Loucy (cell line): ENCODE results near the gene PAX6.

Experiments used
- H2AFZ ChIP-seq: fragments of 200-600 bp; sonication (generic); 2 replicates; pipeline ENCODE4 v1.6.0; 2016; ENCODE audit warnings: antibody characterized with exemption, mild to moderate bottlenecking, low read length, moderate library complexity
- H3F3A ChIP-seq: fragments of 200-600 bp; 2 replicates; pipeline ENCODE4 v1.6.0; 2016; ENCODE audit warnings: antibody characterized with exemption, low read depth, mild to moderate bottlenecking
- H3K27me3 ChIP-seq: fragments of 200-600 bp; sonication (generic); 2 replicates; pipeline ENCODE4 v1.6.1; 2014; ENCODE audit warnings: low read length, mild to moderate bottlenecking; ENCODE audit not compliant: insufficient read depth, poor library complexity, severe bottlenecking
- H3K36me3 ChIP-seq: fragments of 200-600 bp; sonication (generic); 2 replicates; pipeline ENCODE4 v1.6.1; 2016; ENCODE audit warnings: low read length; ENCODE audit not compliant: insufficient read depth
- H3K4me1 ChIP-seq: fragments of 200-600 bp; sonication (generic); 2 replicates; pipeline ENCODE4 v1.5.1; 2014; ENCODE audit warnings: low read length, mild to moderate bottlenecking; ENCODE audit not compliant: insufficient read depth, poor library complexity, severe bottlenecking
- H3K4me2 ChIP-seq: fragments of 200-600 bp; sonication (generic); 2 replicates; pipeline ENCODE4 v1.6.0; 2014; ENCODE audit warnings: antibody characterized with exemption, low read length, low read depth, mild to moderate bottlenecking; ENCODE audit not compliant: poor library complexity, severe bottlenecking
- H3K4me3 ChIP-seq: fragments of 200-600 bp; sonication (generic); 2 replicates; pipeline ENCODE4 v1.5.1; 2014; ENCODE audit warnings: low read length, mild to moderate bottlenecking, mixed read lengths; ENCODE audit not compliant: poor library complexity, severe bottlenecking
- H3K79me2 ChIP-seq: fragments of 200-600 bp; sonication (generic); 2 replicates; pipeline ENCODE4 v1.6.1; 2014; ENCODE audit warnings: low read length; ENCODE audit not compliant: insufficient read depth
- H3K9ac ChIP-seq: fragments of 200-600 bp; sonication (generic); 2 replicates; pipeline ENCODE4 v1.6.0; 2014; ENCODE audit warnings: mild to moderate bottlenecking, low read depth, low read length, moderate library complexity; ENCODE audit not compliant: poor library complexity, severe bottlenecking
- H3K9me2 ChIP-seq: fragments of 200-600 bp; sonication (generic); replicated peaks from 2 replicates; pipeline ENCODE4 v1.6.1; 2016; ENCODE audit warnings: low read depth, low read length, mixed read lengths
- H3K9me3 ChIP-seq: fragments of 200-600 bp; sonication (generic); 2 replicates; pipeline ENCODE4 v1.6.1; 2014; ENCODE audit warnings: mild to moderate bottlenecking, antibody characterized with exemption, low read length, low read depth; ENCODE audit not compliant: insufficient read depth
- H4K20me1 ChIP-seq: fragments of 200-600 bp; sonication (generic); 2 replicates; pipeline ENCODE4 v1.6.0; 2014; ENCODE audit warnings: antibody characterized with exemption, low read length, mild to moderate bottlenecking; ENCODE audit not compliant: insufficient read depth, poor library complexity, severe bottlenecking
- EZH2phosphoT487 ChIP-seq: fragments of 200-600 bp; IDR thresholded peaks from 2 replicates; pipeline ENCODE4 v1.6.1; 2018; ENCODE audit warnings: antibody characterized with exemption, mild to moderate bottlenecking, moderate library complexity, borderline replicate concordance
- TF ChIP-seq, protein P1 (sequence below): fragments of 200-600 bp; sonication (generic); conservative IDR thresholded peaks from 2 replicates; pipeline ENCODE4 v1.5.1; 2014; ENCODE audit warnings: mild to moderate bottlenecking, antibody characterized with exemption, low read length

PAX6 gene

DNA sequence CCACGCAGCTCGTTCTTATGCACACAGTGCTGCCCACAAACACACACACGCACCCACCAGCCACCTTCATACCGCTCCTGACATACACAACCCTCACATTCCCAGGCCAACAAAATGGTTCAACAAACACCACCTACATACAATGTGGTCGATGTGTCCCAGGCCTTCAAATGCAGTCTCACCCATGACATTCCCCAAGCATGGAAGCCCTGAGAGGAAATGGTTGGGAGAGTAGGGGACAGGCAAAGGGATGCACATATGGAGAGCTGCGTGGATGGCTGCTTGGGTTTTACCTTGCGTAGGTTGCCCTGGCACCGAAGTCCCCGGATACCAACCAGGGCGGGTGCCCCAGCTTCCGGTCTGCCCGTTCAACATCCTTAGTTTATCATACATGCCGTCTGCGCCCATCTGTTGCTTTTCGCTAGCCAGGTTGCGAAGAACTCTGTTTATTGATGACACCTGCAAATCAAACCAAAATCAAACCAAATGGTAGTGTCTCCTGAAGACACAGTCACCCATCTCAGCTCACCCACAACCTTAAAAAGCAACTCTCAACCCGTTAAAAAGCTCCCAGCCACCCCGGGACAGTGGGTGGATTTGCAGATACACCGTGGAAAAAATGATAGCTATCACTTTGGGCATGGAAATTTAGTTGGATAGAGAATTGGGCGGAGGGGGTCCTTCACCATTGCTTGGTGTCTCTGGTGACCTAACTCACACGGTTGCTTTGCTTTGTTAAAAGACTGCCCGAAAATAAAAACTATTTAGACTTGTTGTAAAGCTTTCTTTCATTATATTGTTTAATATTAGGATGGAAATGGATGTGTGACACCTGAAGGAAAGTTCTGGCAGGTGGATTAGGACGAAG, 10.5 kb downstream of the PAX6 start:
- Histone ChIP-seq H3K9me3 (no peaks in the 10 kb centered on the region), H3K27me3 (no peaks in the 10 kb centered on the region)

DNA sequence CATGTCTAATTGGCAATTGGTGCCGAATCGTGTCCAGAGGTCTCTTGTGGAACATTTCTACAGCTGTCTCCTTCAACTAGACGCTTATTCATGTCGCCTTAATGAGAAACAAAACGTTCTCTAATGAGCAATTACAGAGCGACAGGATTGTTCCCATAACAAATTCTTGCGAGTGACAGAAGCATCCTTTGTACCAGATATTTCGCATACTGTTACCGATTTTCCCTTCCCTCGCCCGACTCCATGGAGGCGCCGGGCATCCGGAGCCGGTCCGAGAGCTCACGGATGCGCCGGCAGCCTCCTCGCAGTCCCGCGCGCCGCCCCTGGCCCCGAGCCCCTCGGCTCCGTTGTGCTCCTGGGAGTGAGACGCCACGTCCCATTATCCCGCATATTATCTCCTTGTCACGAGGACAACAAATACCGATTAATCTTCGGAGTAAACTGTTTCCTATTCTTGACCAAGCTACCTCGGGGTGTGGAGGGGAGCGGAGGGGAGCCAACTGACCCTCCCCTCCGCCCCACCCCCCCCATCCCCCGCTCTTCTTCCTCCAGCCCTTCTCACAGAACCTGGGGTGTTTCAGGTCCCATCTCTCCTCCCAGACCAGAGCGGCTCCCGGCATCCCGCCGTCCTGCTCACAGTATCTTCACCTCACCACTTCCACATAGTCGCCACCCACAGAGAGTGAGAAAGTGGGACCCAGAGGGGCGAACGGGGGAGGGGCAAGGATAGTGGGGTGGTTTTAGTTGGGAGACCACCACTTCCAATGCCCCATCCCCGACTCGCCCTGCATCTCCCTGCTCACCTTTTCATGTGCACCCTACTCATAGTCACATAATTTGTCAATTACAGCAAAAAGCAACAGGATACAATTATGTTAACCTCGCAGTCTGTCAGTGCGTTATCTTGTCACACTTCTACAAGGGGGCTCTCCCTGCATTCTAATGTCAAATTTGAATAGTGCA, 11.4 kb downstream of the PAX6 start:
- H3K9ac ChIP-seq: no peak overlapping the region
- no peak overlapping the region for H3K4me2 ChIP-seq
- TF ChIP-seq, protein P1, sequence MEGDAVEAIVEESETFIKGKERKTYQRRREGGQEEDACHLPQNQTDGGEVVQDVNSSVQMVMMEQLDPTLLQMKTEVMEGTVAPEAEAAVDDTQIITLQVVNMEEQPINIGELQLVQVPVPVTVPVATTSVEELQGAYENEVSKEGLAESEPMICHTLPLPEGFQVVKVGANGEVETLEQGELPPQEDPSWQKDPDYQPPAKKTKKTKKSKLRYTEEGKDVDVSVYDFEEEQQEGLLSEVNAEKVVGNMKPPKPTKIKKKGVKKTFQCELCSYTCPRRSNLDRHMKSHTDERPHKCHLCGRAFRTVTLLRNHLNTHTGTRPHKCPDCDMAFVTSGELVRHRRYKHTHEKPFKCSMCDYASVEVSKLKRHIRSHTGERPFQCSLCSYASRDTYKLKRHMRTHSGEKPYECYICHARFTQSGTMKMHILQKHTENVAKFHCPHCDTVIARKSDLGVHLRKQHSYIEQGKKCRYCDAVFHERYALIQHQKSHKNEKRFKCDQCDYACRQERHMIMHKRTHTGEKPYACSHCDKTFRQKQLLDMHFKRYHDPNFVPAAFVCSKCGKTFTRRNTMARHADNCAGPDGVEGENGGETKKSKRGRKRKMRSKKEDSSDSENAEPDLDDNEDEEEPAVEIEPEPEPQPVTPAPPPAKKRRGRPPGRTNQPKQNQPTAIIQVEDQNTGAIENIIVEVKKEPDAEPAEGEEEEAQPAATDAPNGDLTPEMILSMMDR: no peak
- TF ChIP-seq EZH2phosphoT487: no peak
- no peaks in the 10 kb centered on the region for H3K27me3 ChIP-seq
- H3K9me3 ChIP-seq: no peaks in the 10 kb centered on the region
- H3K4me3 ChIP-seq: no peak overlapping the region
- no peaks in the 10 kb centered on the region for H4K20me1 ChIP-seq
- no peaks in the 10 kb centered on the region for H3F3A ChIP-seq
- no peaks in the 10 kb centered on the region for H3K4me1 ChIP-seq
- H3K9me2 ChIP-seq: no peaks in the 10 kb centered on the region
- H3K79me2 ChIP-seq: no peaks in the 10 kb centered on the region
- no peaks in the 10 kb centered on the region for H3K36me3 ChIP-seq
- no peak overlapping the region for H2AFZ ChIP-seq

More for the DNA sequence above, 10.5 kb downstream of the PAX6 start:
- Histone ChIP-seq H3K4me2 (no peak overlapping the region), H3K4me1 (no peaks in the 10 kb centered on the region), H3K36me3 (no peaks in the 10 kb centered on the region), H3F3A (no peaks in the 10 kb centered on the region), H3K4me3 (no peak overlapping the region), H2AFZ (no peak overlapping the region), H3K9ac (no peak overlapping the region), H3K79me2 (no peaks in the 10 kb centered on the region), H3K9me2 (no peaks in the 10 kb centered on the region), H4K20me1 (no peaks in the 10 kb centered on the region)
- TF ChIP-seq EZH2phosphoT487: no peak
- TF ChIP-seq, protein P1: no peak

DNA sequence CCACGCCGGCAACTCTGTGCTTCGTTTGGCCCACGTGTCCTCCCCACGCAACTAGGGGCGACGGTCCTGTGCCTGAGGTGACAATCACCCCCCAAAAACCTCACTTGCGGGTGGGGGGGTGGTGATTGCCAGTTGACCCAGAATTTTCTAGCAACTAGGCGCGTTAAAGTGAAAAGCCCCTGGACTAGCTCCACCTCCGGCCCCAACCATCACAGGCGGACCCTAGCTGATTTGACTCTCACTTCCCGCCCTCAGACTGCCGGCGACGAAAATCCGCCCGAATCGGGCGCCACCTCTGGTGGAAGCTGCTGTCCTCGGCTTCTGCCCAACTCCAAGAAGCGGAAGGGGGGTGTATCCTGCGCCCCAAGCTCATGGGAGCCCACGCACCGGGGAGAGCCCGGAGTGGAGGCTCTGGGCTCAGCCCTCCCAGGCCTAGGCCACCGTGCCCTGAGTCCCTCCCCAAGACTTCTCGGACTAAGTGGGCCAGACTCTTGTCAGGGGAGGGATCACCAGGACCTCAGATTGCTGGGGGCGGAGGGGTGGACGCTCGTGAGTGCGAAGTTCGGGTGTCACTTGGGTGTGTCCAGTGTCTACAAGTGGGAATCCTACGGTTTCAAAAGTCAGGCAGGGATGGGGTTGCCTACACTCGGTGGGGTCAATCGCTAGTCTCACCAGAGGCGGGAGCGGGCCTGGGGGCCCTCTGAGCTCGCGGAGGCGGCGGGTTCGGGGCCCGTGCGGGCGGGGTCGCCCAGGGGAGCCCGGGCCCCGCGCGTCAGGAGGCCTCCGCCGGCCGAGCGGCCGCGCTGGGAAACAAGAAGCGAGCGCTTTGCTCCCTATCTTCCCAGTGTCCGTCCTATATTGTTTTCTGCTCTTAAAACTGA, 12.3 kb downstream of the PAX6 start:
- Histone ChIP-seq H3K4me2 (no peak overlapping the region), H3K4me3 (no peak overlapping the region)

More for the DNA sequence above, 12.3 kb downstream of the PAX6 start:
- no peaks in the 10 kb centered on the region for H3F3A ChIP-seq
- H3K79me2 ChIP-seq: no peaks in the 10 kb centered on the region
- no peaks in the 10 kb centered on the region for H3K9me3 ChIP-seq
- no peaks in the 10 kb centered on the region for H3K36me3 ChIP-seq
- H2AFZ ChIP-seq: no peak overlapping the region
- no peaks in the 10 kb centered on the region for H3K9me2 ChIP-seq
- no peaks in the 10 kb centered on the region for H4K20me1 ChIP-seq
- TF ChIP-seq, protein P1: no peak
- no peak for TF ChIP-seq EZH2phosphoT487
- no peaks in the 10 kb centered on the region for H3K4me1 ChIP-seq
- no peak overlapping the region for H3K9ac ChIP-seq
- no peaks in the 10 kb centered on the region for H3K27me3 ChIP-seq
